ENCODE data around the gene PHLDA2.

PHLDA2 gene

GRCh38 chr11:2928605-2929530 lies at the start of gene PHLDA2:
Gene PHLDA2, minus strand, starts transcription at chr11:2929420. Its CDS starts 56 bp downstream, at chr11:2929364.
- no peak for DNase-seq (ENCODE audit: low read depth in 3 of 3, low spot score in 1 of 3)

GRCh38 chr11:2977113-2977512 lies 47.9 kb upstream of the PHLDA2 start:
- no peak for DNase-seq (ENCODE audit: low read depth in 3 of 3, low spot score in 1 of 3)

- no peak for DNase-seq (ENCODE audit: low read depth in 3 of 3, low spot score in 1 of 3)
These were observed 47.3 kb upstream of the PHLDA2 start for GRCh38 chr11:2976294-2977063.

GRCh38 chr11:2975594-2975993 lies 46.4 kb upstream of the PHLDA2 start:
- DNase-seq (ENCODE audit: low read depth in 3 of 3, low spot score in 1 of 3) = no peak

- no peak for DNase-seq (ENCODE audit: low read depth in 3 of 3, low spot score in 1 of 3)
These were observed 45.1 kb upstream of the PHLDA2 start for GRCh38 chr11:2974272-2974671.

GRCh38 chr11:2968341-2968900 lies 39.2 kb upstream of the PHLDA2 start:
- DNase-seq (ENCODE audit: low read depth in 3 of 3, low spot score in 1 of 3) = no peak

- no peak for DNase-seq (ENCODE audit: low read depth in 3 of 3, low spot score in 1 of 3)
These were observed 35.6 kb upstream of the PHLDA2 start for GRCh38 chr11:2964782-2965181.

GRCh38 chr11:2963761-2964160 lies 34.5 kb upstream of the PHLDA2 start:
- no peak for DNase-seq (ENCODE audit: low read depth in 3 of 3, low spot score in 1 of 3)

- DNase-seq (ENCODE audit: low read depth in 3 of 3, low spot score in 1 of 3) = no peak
These were observed 34.0 kb upstream of the PHLDA2 start for GRCh38 chr11:2963112-2963754.

- no peak for DNase-seq (ENCODE audit: low read depth in 3 of 3, low spot score in 1 of 3)
These were observed 31.9 kb upstream of the PHLDA2 start for GRCh38 chr11:2961080-2961479.

GRCh38 chr11:2960139-2960538 lies 30.9 kb upstream of the PHLDA2 start:
- DNase-seq (ENCODE audit: low read depth in 3 of 3, low spot score in 1 of 3) = no peak

GRCh38 chr11:2958251-2958650 lies 29.0 kb upstream of the PHLDA2 start:
- no peak for DNase-seq (ENCODE audit: low read depth in 3 of 3, low spot score in 1 of 3)

- DNase-seq (ENCODE audit: low read depth in 3 of 3, low spot score in 1 of 3) = no peak
These were observed 26.8 kb upstream of the PHLDA2 start for GRCh38 chr11:2955906-2956476.

GRCh38 chr11:2954263-2954662 lies 25.0 kb upstream of the PHLDA2 start:
- no peak for DNase-seq (ENCODE audit: low read depth in 3 of 3, low spot score in 1 of 3)

- no peak for DNase-seq (ENCODE audit: low read depth in 3 of 3, low spot score in 1 of 3)
These were observed 23.1 kb upstream of the PHLDA2 start for GRCh38 chr11:2952290-2952689.

- DNase-seq (ENCODE audit: low read depth in 3 of 3, low spot score in 1 of 3) = no peak
These were observed 22.3 kb upstream of the PHLDA2 start for GRCh38 chr11:2951231-2952110.

GRCh38 chr11:2950825-2951224 lies 21.6 kb upstream of the PHLDA2 start:
- DNase-seq (ENCODE audit: low read depth in 3 of 3, low spot score in 1 of 3) = no peak

- DNase-seq (ENCODE audit: low read depth in 3 of 3, low spot score in 1 of 3) = no peak
These were observed 20.7 kb upstream of the PHLDA2 start for GRCh38 chr11:2949920-2950319.

GRCh38 chr11:2947744-2948143 lies 18.5 kb upstream of the PHLDA2 start:
- no peak for DNase-seq (ENCODE audit: low read depth in 3 of 3, low spot score in 1 of 3)

- no peak for DNase-seq (ENCODE audit: low read depth in 3 of 3, low spot score in 1 of 3)
These were observed 16.6 kb upstream of the PHLDA2 start for GRCh38 chr11:2945757-2946287.
